GM10248 (cell line): Measurements from ENCODE around the gene AGRN.
A peak's percentile ranks its signal among the peaks of the same experiment; 100 is the strongest.

Experiments
- CTCF ChIA-PET: fragments of 300-600 bp; sonication (Branson Sonifier 250); formaldehyde crosslinking; extraction: SDS; loops from one replicate; lab custom pipeline; 2021; ENCODE audit warnings: antibody characterized with exemption; lab: Yijun Ruan, JAX
- POLR2A ChIA-PET: fragments of 350-650 bp; sonication (Branson Sonifier 250); formaldehyde crosslinking; extraction: SDS; loops from one replicate; lab custom pipeline; 2020; ENCODE audit warnings: antibody characterized with exemption; lab: Yijun Ruan, JAX
- DNase-seq: peaks from one replicate; pipeline ENCODE4 v3.0.0; 2012; ENCODE audit errors: extremely low spot score
- CTCF ChIP-seq: IDR thresholded peaks from 2 replicates; pipeline ENCODE4 v1.5.1; 2012; ENCODE audit warnings: mild to moderate bottlenecking, low read depth; ENCODE audit errors: extremely low read depth, missing control alignments, control extremely low read depth

Gene AGRN

GRCh38 chr1:1033009-1033587 lies 13.2 kb downstream of the AGRN start:
- DNase-seq = peak; percentile 97
- ChIA-PET POLR2A (interaction anchor here (1.1 kb wide), 1 partner anchor 29 kb away, joined by 3 read pairs; no protein-coding TSS in a partner anchor), CTCF (interaction anchor here (0.7 to 4.0 kb wide), 24 partner anchors 9 to 259 kb away, joined by 3 to 43 read pairs (median 4); partner anchors contain the start of genes AGRN, C1orf159, ISG15 and PERM1)
- TF ChIP-seq CTCF = peak; percentile 90

- TF ChIP-seq CTCF = no peak
- ChIA-PET CTCF (interaction anchor here (0.7 to 4.0 kb wide), 22 partner anchors 12 to 258 kb away, joined by 3 to 43 read pairs (median 4); partner anchors contain the start of genes AGRN, C1orf159, ISG15 and PERM1), POLR2A (interaction anchor here (1.1 kb wide), 1 partner anchor 29 kb away, joined by 3 read pairs; no protein-coding TSS in a partner anchor)
- DNase-seq = no peak
These were observed 14.0 kb downstream of the AGRN start for GRCh38 chr1:1033731-1034438.

GRCh38 chr1:1034439-1034781 lies 14.5 kb downstream of the AGRN start:
- TF ChIP-seq CTCF = no peak
- no peak for DNase-seq
- POLR2A ChIA-PET = no interaction called here
- CTCF ChIA-PET = interaction anchor here (0.8 to 4.0 kb wide), 6 partner anchors 25 to 258 kb away, joined by 3 to 43 read pairs (median 4); no protein-coding TSS in a partner anchor

- no peak for DNase-seq
- TF ChIP-seq CTCF = no peak
- POLR2A ChIA-PET = no interaction called here
- CTCF ChIA-PET = interaction anchor here (0.9 to 1.9 kb wide), 2 partner anchors 22 to 28 kb away, joined by 3 to 7 read pairs; partner anchors contain the start of gene ISG15
These were observed 15.5 kb downstream of the AGRN start for GRCh38 chr1:1035291-1035943.

- TF ChIP-seq CTCF = no peak
- DNase-seq = no peak
- ChIA-PET POLR2A (no interaction called here), CTCF (interaction anchor here (1.1 to 4.2 kb wide), 4 partner anchors 22 to 213 kb away, joined by 3 to 24 read pairs (median 10); no protein-coding TSS in a partner anchor)
These were observed 17.7 kb downstream of the AGRN start for GRCh38 chr1:1037366-1038327.
